Activated CD8-positive, alpha-beta memory T cell treated with anti-CD3 and anti-CD28 coated beads, Interleukin-2, amount 50 U/mL, for 24 hours (primary cell): Measurements from ENCODE around the gene SLC2A1.

ENCODE experiments used
- DNase-seq: peaks from one replicate; pipeline ENCODE4 v3.0.0-alpha.2; 2020; ENCODE audit errors: extremely low read depth

SLC2A1 gene

GRCh38 chr1:42958488-42959319, at the start of gene SLC2A1:
Gene SLC2A1 (minus strand): TSS chr1:42958868. CDS start chr1:42958651, 217 bp downstream.
- DNase-seq: peak; percentile 83

- DNase-seq: no peak
These were observed 48.9 kb upstream of the SLC2A1 start for GRCh38 chr1:43007377-43008114.

DNA sequence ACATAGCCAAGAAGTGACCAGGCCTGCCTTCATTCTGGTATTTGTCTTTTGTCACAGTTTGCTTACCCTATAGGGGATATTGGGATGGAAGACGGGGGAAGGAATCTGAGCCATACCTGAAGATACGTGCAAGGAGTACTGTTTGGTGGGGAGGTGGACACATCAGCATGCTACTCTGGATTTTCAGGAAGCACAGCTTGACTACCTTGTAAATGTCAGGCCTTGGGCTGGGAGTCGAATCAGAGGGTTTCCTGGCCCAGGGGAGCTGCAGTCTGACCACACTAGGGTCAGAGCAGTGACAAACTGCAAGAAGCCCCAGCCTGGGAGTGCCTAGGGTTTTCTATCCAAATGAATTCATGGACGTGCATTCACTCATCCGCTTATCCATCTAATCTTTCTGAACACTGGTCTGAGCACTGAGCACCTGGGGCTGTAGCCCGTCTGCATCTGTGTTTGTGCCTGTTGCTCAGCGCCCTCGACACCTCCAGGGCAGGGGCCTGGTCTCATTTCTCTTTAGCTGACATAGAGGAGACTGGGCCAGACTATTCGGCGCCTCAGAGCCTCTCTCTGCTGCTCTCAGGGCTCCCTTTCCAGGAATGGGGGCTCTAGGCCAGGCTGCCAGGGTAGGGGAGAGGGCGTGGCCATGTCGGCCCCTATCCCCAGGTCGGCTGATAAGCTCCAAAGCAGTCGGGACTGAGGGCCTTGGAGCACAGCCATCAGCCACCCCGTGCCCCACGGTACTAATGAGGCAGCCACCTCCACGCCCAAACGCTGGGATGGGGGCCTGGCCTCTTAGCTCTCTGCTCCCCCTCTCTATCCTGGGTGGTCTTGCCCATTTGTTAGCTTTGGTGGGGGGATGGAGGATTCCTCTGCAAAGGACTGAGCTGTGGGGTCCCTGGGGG, 47.0 kb upstream of the SLC2A1 start:
- no peak for DNase-seq

DNA sequence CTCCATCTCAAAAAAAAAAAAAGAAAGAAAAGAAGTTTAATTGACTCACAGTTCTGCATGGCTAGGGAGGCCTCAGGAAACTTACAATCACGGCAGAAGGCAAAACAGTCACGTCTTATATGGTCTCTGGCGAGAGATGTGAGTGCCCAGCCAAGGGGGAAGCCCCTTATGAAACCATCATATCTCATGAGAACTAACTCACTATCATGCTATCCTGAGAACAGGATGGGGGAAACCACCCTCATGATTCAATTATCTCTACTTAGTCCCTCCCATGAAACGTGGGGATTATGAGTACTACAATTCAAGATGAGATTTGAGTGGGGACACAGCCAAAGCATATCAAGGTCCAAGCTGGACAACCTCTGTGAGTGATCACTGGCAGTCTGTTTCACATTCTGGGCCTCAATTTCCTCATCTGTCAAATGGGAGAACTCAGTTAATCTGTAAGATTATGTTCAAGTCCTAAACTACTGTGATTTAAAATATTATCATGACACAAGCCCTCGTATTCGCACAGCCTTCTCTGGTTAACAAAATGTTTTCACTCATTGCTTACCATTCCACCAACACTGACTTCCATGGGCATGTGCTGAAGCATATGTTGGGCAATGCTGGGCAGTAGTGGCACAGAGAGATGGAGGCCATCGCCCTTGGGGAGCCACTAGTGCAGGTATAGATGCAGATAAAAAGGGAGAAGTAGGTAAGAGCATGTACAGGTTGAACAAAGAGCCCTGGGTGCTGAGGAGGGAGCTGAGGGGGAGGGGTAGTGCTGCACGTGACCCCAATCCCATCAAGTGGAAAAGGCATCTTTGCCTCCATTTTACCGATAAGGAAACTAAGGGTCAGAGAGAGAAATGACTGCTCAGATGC, 46.2 kb upstream of the SLC2A1 start:
- DNase-seq: no peak

GRCh38 chr1:43002766-43003165, 44.1 kb upstream of the SLC2A1 start:
- DNase-seq: no peak

- DNase-seq: no peak
These were observed 43.4 kb upstream of the SLC2A1 start for GRCh38 chr1:43002116-43002515.

DNA sequence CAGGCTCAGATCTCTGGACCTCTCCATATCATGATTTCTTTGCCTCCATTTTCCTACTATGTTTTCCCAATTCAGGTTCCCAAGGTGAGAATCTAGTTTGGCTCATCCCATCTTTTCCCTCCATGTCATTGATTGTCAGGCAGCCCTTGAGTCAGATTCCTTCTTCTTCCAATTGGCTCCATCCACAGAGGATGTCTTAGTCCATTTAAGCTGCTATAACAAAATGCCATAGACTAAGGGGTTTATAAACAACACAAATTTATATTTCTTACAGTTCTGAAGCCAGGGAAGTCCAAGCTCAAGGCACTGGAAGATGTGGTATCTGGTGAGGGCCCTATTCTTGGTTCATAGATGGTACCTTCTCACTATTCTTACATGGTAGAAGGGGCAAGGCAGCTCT, 42.8 kb upstream of the SLC2A1 start:
- DNase-seq: no peak

- no peak for DNase-seq
These were observed 41.6 kb upstream of the SLC2A1 start for GRCh38 chr1:43000271-43000670.

- DNase-seq: no peak
These were observed 40.6 kb upstream of the SLC2A1 start for GRCh38 chr1:42999308-42999707.

GRCh38 chr1:42998386-42998785, 39.7 kb upstream of the SLC2A1 start:
- DNase-seq: no peak

GRCh38 chr1:42996384-42996970, 37.8 kb upstream of the SLC2A1 start:
- no peak for DNase-seq

GRCh38 chr1:42993502-42994136, 35.0 kb upstream of the SLC2A1 start:
- no peak for DNase-seq

- no peak for DNase-seq
These were observed 33.4 kb upstream of the SLC2A1 start for GRCh38 chr1:42992054-42992571.

- no peak for DNase-seq
These were observed 32.2 kb upstream of the SLC2A1 start for GRCh38 chr1:42990757-42991346.

DNA sequence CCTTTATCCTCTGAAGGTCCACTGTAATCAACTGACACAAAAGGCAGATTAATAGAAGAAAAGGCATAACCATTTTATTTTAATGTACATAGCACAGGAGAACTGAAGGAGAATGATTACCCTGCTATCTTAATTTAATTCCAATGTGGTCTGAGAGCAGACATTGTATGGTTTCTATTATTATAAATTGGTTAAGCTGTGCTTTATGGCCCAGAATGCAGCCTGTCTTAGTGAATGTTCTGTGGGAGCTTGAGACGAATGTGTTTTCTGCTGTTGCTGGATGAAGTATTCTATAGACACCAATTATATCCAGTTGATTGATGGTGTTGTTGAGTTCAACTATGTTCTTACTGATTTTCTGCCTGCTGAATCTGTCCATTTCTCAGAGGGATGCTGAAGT, 25.0 kb upstream of the SLC2A1 start:
- no peak for DNase-seq

DNA sequence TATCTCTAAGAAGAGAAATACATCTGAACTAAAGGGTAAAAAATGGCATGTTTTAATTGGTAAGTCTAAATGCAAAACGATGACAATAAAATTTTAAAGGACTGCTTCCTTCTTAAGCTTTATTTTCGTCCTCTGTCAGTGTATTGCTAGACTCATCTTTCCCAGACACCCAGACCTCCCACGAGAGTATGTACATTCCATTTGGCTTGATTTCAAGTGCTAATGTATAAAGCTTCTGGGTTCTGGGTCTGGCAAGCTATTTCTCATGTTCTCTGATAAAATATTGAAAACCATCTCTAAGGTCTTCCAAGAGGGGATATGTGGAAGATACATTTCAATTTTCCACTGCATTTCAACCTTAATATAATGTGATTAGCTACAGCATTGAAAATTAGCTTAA, 24.6 kb upstream of the SLC2A1 start:
- no peak for DNase-seq

DNA sequence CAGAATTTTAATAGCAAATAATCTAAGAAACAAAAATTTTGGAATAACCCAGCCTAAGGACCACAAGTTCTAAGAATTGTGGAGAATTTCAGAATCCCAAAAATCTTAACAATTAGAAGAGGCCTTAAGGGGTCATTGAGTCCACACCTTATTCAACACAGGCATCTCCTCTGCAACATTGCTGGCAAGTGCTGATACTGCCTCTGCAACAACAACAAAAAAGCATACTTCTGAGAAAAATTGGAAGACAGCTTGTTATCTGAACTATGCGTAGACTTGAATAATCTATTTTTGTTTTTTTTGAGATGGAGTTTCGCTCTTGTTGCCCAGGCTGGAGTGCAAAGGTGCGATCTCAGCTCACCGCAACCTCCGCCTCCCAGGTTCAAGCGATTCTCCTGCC, 24.0 kb upstream of the SLC2A1 start:
- no peak for DNase-seq

DNA sequence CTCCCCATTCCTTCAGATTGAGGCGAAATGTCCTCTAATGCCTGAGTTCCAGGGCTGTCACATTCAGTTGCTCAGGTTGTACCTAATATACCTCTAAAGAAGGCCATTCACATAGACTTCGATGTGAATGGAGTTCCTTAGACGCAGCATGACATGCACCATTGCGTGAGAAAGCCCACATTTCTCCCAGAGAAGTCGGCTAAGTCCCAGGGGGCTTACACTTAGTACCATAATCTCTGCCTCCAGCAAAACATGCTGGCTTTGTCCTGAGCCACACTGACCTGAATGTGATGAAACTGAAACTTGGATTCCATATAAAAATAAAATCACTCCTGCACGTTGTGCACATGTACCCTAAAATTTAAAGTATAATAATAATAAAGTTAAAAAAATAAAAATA, 23.2 kb upstream of the SLC2A1 start:
- DNase-seq: no peak

DNA sequence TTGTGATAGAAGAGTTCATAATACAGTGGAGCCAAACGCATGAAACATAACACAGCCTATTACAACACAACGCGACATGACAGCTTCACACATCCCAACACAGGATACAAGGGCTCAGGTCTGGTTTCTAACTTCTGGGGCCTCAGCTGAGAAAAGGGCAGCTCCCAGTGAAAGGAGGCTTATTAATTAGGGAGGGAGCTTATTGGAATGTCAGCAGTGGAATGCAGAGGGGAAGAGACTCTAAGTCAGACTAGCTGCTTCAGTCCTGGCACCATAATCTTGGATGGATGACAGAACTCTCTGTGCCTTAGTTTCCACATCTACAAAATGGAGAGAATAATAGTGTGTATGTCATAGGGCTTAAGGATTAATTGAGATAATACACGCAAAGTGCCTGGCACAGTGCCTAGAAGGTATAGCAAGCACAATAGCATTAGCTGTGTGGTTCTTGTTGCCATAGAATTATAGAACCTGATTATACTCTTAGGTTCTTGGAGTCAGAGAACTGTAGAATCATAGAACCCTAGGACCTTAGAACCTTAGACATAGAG, 22.7 kb upstream of the SLC2A1 start:
- no peak for DNase-seq
